ENCODE measurements around the gene STON1. TPM values are rescaled to one million over a fixed set of nuclear protein-coding genes. Genes with fewer than 3 reads are reported as not detected.
"Not testable (repeated sequence)": the region's sequence is repeated elsewhere in the genome, so short reads cannot be mapped to it uniquely, and the experiment has no call there.

The STON1 gene
- total RNA-seq, 1 donor, result 1.9 TPM

GRCh38 chr2:48541666-48542389 is 11.9 kb downstream of the STON1 start:
- no peaks in the 10 kb centered on the region for H3K4me1 ChIP-seq (ENCODE audit: insufficient read depth, low read length)
- H3K27me3 ChIP-seq (ENCODE audit: insufficient read depth, low read length), result no peaks in the 10 kb centered on the region
- H3K9me3 ChIP-seq (ENCODE audit: low read depth, low read length), result no peaks in the 10 kb centered on the region
- no peak overlapping the region for H3K4me3 ChIP-seq (ENCODE audit: low read length)

GRCh38 chr2:48543895-48544294 is 13.9 kb downstream of the STON1 start:
- H3K27me3 ChIP-seq (ENCODE audit: insufficient read depth, low read length), result no peaks in the 10 kb centered on the region
- H3K4me3 ChIP-seq (ENCODE audit: low read length), result no peak overlapping the region
- H3K9me3 ChIP-seq (ENCODE audit: low read depth, low read length), result no peaks in the 10 kb centered on the region
- no peaks in the 10 kb centered on the region for H3K4me1 ChIP-seq (ENCODE audit: insufficient read depth, low read length)

GRCh38 chr2:48545244-48545643 is 15.3 kb downstream of the STON1 start:
- Histone ChIP-seq H3K9me3 (ENCODE audit: low read depth, low read length) (no peaks in the 10 kb centered on the region), H3K4me3 (ENCODE audit: low read length) (no peak overlapping the region), H3K4me1 (ENCODE audit: insufficient read depth, low read length) (no peaks in the 10 kb centered on the region), H3K27me3 (ENCODE audit: insufficient read depth, low read length) (no peaks in the 10 kb centered on the region)

- H3K4me1 ChIP-seq (ENCODE audit: insufficient read depth, low read length), result no peaks in the 10 kb centered on the region
- H3K4me3 ChIP-seq (ENCODE audit: low read length), result no peak overlapping the region
- no peaks in the 10 kb centered on the region for H3K27me3 ChIP-seq (ENCODE audit: insufficient read depth, low read length)
- no peaks in the 10 kb centered on the region for H3K9me3 ChIP-seq (ENCODE audit: low read depth, low read length)
Observed at GRCh38 chr2:48548840-48549239, 18.9 kb downstream of the STON1 start.

- Histone ChIP-seq H3K4me3 (ENCODE audit: low read length) (no peak overlapping the region), H3K9me3 (ENCODE audit: low read depth, low read length) (no peaks in the 10 kb centered on the region), H3K4me1 (ENCODE audit: insufficient read depth, low read length) (no peaks in the 10 kb centered on the region), H3K27me3 (ENCODE audit: insufficient read depth, low read length) (no peaks in the 10 kb centered on the region)
Observed at GRCh38 chr2:48549972-48550371, 20.0 kb downstream of the STON1 start.

- H3K27me3 ChIP-seq (ENCODE audit: insufficient read depth, low read length), result no peaks in the 10 kb centered on the region
- no peaks in the 10 kb centered on the region for H3K9me3 ChIP-seq (ENCODE audit: low read depth, low read length)
- H3K4me3 ChIP-seq (ENCODE audit: low read length), result no peak overlapping the region
Observed at GRCh38 chr2:48551548-48551947, 21.6 kb downstream of the STON1 start.

GRCh38 chr2:48555071-48555470 is 25.1 kb downstream of the STON1 start:
- not testable (repeated sequence) for H3K9me3 ChIP-seq (ENCODE audit: low read depth, low read length); H3K4me1 ChIP-seq (ENCODE audit: insufficient read depth, low read length); H3K4me3 ChIP-seq (ENCODE audit: low read length); H3K27me3 ChIP-seq (ENCODE audit: insufficient read depth, low read length)

More at GRCh38 chr2:48551548-48551947, 21.6 kb downstream of the STON1 start:
- no peaks in the 10 kb centered on the region for H3K4me1 ChIP-seq (ENCODE audit: insufficient read depth, low read length)

GRCh38 chr2:48558456-48558855 is 28.5 kb downstream of the STON1 start:
- Histone ChIP-seq H3K9me3 (ENCODE audit: low read depth, low read length) (no peaks in the 10 kb centered on the region), H3K4me1 (ENCODE audit: insufficient read depth, low read length) (no peaks in the 10 kb centered on the region), H3K4me3 (ENCODE audit: low read length) (no peak overlapping the region), H3K27me3 (ENCODE audit: insufficient read depth, low read length) (no peaks in the 10 kb centered on the region)

- H3K27me3 ChIP-seq (ENCODE audit: insufficient read depth, low read length), result no peaks in the 10 kb centered on the region
- no peak overlapping the region for H3K4me3 ChIP-seq (ENCODE audit: low read length)
- no peaks in the 10 kb centered on the region for H3K9me3 ChIP-seq (ENCODE audit: low read depth, low read length)
- no peaks in the 10 kb centered on the region for H3K4me1 ChIP-seq (ENCODE audit: insufficient read depth, low read length)
Observed at GRCh38 chr2:48560546-48561209, 30.7 kb downstream of the STON1 start.

GRCh38 chr2:48562281-48562680 is 32.3 kb downstream of the STON1 start:
- Histone ChIP-seq H3K27me3 (ENCODE audit: insufficient read depth, low read length) (no peaks in the 10 kb centered on the region), H3K4me3 (ENCODE audit: low read length) (no peak overlapping the region), H3K9me3 (ENCODE audit: low read depth, low read length) (no peaks in the 10 kb centered on the region), H3K4me1 (ENCODE audit: insufficient read depth, low read length) (no peaks in the 10 kb centered on the region)

- H3K4me1 ChIP-seq (ENCODE audit: insufficient read depth, low read length), result no peaks in the 10 kb centered on the region
- no peaks in the 10 kb centered on the region for H3K9me3 ChIP-seq (ENCODE audit: low read depth, low read length)
- no peaks in the 10 kb centered on the region for H3K27me3 ChIP-seq (ENCODE audit: insufficient read depth, low read length)
- H3K4me3 ChIP-seq (ENCODE audit: low read length), result no peak overlapping the region
Observed at GRCh38 chr2:48566592-48567310, 36.8 kb downstream of the STON1 start.

- Histone ChIP-seq H3K4me3 (ENCODE audit: low read length) (no peak overlapping the region), H3K9me3 (ENCODE audit: low read depth, low read length) (no peaks in the 10 kb centered on the region), H3K27me3 (ENCODE audit: insufficient read depth, low read length) (no peaks in the 10 kb centered on the region), H3K4me1 (ENCODE audit: insufficient read depth, low read length) (no peaks in the 10 kb centered on the region)
Observed at GRCh38 chr2:48567671-48568070, 37.7 kb downstream of the STON1 start.

- H3K4me3 ChIP-seq (ENCODE audit: low read length), result no peak overlapping the region
- H3K9me3 ChIP-seq (ENCODE audit: low read depth, low read length), result no peaks in the 10 kb centered on the region
- no peaks in the 10 kb centered on the region for H3K4me1 ChIP-seq (ENCODE audit: insufficient read depth, low read length)
- no peaks in the 10 kb centered on the region for H3K27me3 ChIP-seq (ENCODE audit: insufficient read depth, low read length)
Observed at GRCh38 chr2:48568547-48568946, 38.6 kb downstream of the STON1 start.

GRCh38 chr2:48569433-48569832 is 39.5 kb downstream of the STON1 start:
- H3K4me3 ChIP-seq (ENCODE audit: low read length), result no peak overlapping the region
- no peaks in the 10 kb centered on the region for H3K4me1 ChIP-seq (ENCODE audit: insufficient read depth, low read length)
- H3K9me3 ChIP-seq (ENCODE audit: low read depth, low read length), result no peaks in the 10 kb centered on the region
- no peaks in the 10 kb centered on the region for H3K27me3 ChIP-seq (ENCODE audit: insufficient read depth, low read length)

GRCh38 chr2:48572816-48573215 is 42.9 kb downstream of the STON1 start:
- Histone ChIP-seq H3K4me1 (ENCODE audit: insufficient read depth, low read length) (no peaks in the 10 kb centered on the region), H3K9me3 (ENCODE audit: low read depth, low read length) (no peaks in the 10 kb centered on the region), H3K4me3 (ENCODE audit: low read length) (no peak overlapping the region), H3K27me3 (ENCODE audit: insufficient read depth, low read length) (no peaks in the 10 kb centered on the region)

Data from mononuclear cell (primary cell).